ENCODE data around the gene DDX49. TPM values are rescaled to one million over a fixed set of nuclear protein-coding genes. Genes with fewer than 3 reads are reported as not detected.

DDX49 gene
- polyA plus RNA-seq, 2 donors, result 39.4 to 52.4 TPM

GRCh38 chr19:18879579-18880373, 39.7 kb upstream of the DDX49 start:
- Histone ChIP-seq H3K4me3 (ENCODE audit: low read depth in 1 of 2, low read length in 2 of 2) (no peak overlapping the region), H3K27ac (ENCODE audit: low read depth in 2 of 2, low read length in 1 of 2) (no peak overlapping the region), H3K27me3 (ENCODE audit: control insufficient read depth in 1 of 2, insufficient read depth in 2 of 2, low read length in 2 of 2) (no peaks in the 10 kb centered on the region), H3K4me1 (ENCODE audit: control insufficient read depth in 2 of 2, insufficient read depth in 2 of 2, low read length in 1 of 2) (no peaks in the 10 kb centered on the region), H3K36me3 (ENCODE audit: control insufficient read depth in 2 of 2, insufficient read depth in 2 of 2, low read length in 1 of 2) (no peaks in the 10 kb centered on the region), H3K9me3 (ENCODE audit: control insufficient read depth in 2 of 2, insufficient read depth in 1 of 2, low read depth in 1 of 2, low read length in 1 of 2) (no peaks in the 10 kb centered on the region)
- 66 to 74% methylated on average over 13 of the region's 13 CpGs for WGBS, 2 donors

GRCh38 chr19:18881491-18881890, 38.0 kb upstream of the DDX49 start:
- WGBS, 2 donors, result 88 to 90% methylated on average over 7 of the region's 7 CpGs
- H3K4me3 ChIP-seq (ENCODE audit: low read depth in 1 of 2, low read length in 2 of 2), result no peak overlapping the region
- H3K9me3 ChIP-seq (ENCODE audit: control insufficient read depth in 2 of 2, insufficient read depth in 1 of 2, low read depth in 1 of 2, low read length in 1 of 2), result no peaks in the 10 kb centered on the region

GRCh38 chr19:18883526-18884304, 35.8 kb upstream of the DDX49 start:
- Histone ChIP-seq H3K9me3 (ENCODE audit: control insufficient read depth in 2 of 2, insufficient read depth in 1 of 2, low read depth in 1 of 2, low read length in 1 of 2) (no peaks in the 10 kb centered on the region), H3K4me1 (ENCODE audit: control insufficient read depth in 2 of 2, insufficient read depth in 2 of 2, low read length in 1 of 2) (no peaks in the 10 kb centered on the region), H3K27me3 (ENCODE audit: control insufficient read depth in 1 of 2, insufficient read depth in 2 of 2, low read length in 2 of 2) (no peaks in the 10 kb centered on the region), H3K36me3 (ENCODE audit: control insufficient read depth in 2 of 2, insufficient read depth in 2 of 2, low read length in 1 of 2) (no peaks in the 10 kb centered on the region), H3K27ac (ENCODE audit: low read depth in 2 of 2, low read length in 1 of 2) (no peak overlapping the region), H3K4me3 (ENCODE audit: low read depth in 1 of 2, low read length in 2 of 2) (no peak overlapping the region)
- 77 to 82% methylated on average over 29 to 30 of the region's 30 CpGs for WGBS, 2 donors

More at GRCh38 chr19:18881491-18881890, 38.0 kb upstream of the DDX49 start:
- Histone ChIP-seq H3K36me3 (ENCODE audit: control insufficient read depth in 2 of 2, insufficient read depth in 2 of 2, low read length in 1 of 2) (no peaks in the 10 kb centered on the region), H3K27ac (ENCODE audit: low read depth in 2 of 2, low read length in 1 of 2) (no peak overlapping the region), H3K4me1 (ENCODE audit: control insufficient read depth in 2 of 2, insufficient read depth in 2 of 2, low read length in 1 of 2) (no peaks in the 10 kb centered on the region), H3K27me3 (ENCODE audit: control insufficient read depth in 1 of 2, insufficient read depth in 2 of 2, low read length in 2 of 2) (no peaks in the 10 kb centered on the region)

GRCh38 chr19:18886972-18887371, 32.5 kb upstream of the DDX49 start:
- 92 to 93% methylated on average over 4 of the region's 4 CpGs for WGBS, 2 donors
- no peaks in the 10 kb centered on the region for H3K4me1 ChIP-seq (ENCODE audit: control insufficient read depth in 2 of 2, insufficient read depth in 2 of 2, low read length in 1 of 2)
- H3K36me3 ChIP-seq (ENCODE audit: control insufficient read depth in 2 of 2, insufficient read depth in 2 of 2, low read length in 1 of 2), result no peaks in the 10 kb centered on the region
- H3K27ac ChIP-seq (ENCODE audit: low read depth in 2 of 2, low read length in 1 of 2), result no peak overlapping the region
- no peaks in the 10 kb centered on the region for H3K9me3 ChIP-seq (ENCODE audit: control insufficient read depth in 2 of 2, insufficient read depth in 1 of 2, low read depth in 1 of 2, low read length in 1 of 2)
- H3K27me3 ChIP-seq (ENCODE audit: control insufficient read depth in 1 of 2, insufficient read depth in 2 of 2, low read length in 2 of 2), result no peaks in the 10 kb centered on the region
- H3K4me3 ChIP-seq (ENCODE audit: low read depth in 1 of 2, low read length in 2 of 2), result no peak overlapping the region

- no peaks in the 10 kb centered on the region for H3K9me3 ChIP-seq (ENCODE audit: control insufficient read depth in 2 of 2, insufficient read depth in 1 of 2, low read depth in 1 of 2, low read length in 1 of 2)
- 75 to 81% methylated on average over 10 of the region's 10 CpGs for WGBS, 2 donors
- no peak overlapping the region for H3K27ac ChIP-seq (ENCODE audit: low read depth in 2 of 2, low read length in 1 of 2)
- no peaks in the 10 kb centered on the region for H3K36me3 ChIP-seq (ENCODE audit: control insufficient read depth in 2 of 2, insufficient read depth in 2 of 2, low read length in 1 of 2)
- H3K27me3 ChIP-seq (ENCODE audit: control insufficient read depth in 1 of 2, insufficient read depth in 2 of 2, low read length in 2 of 2), result peaks cover 0 to 3% of the 10 kb centered on the region in 2 donors
- H3K4me3 ChIP-seq (ENCODE audit: low read depth in 1 of 2, low read length in 2 of 2), result no peak overlapping the region
- peaks cover 0 to 2% of the 10 kb centered on the region in 2 donors for H3K4me1 ChIP-seq (ENCODE audit: control insufficient read depth in 2 of 2, insufficient read depth in 2 of 2, low read length in 1 of 2)
Observed at GRCh38 chr19:18889949-18890745, 29.4 kb upstream of the DDX49 start.

GRCh38 chr19:18893587-18894253, 25.8 kb upstream of the DDX49 start:
- Histone ChIP-seq H3K36me3 (ENCODE audit: control insufficient read depth in 2 of 2, insufficient read depth in 2 of 2, low read length in 1 of 2) (peaks cover 0 to under 1% of the 10 kb centered on the region in 2 donors), H3K27me3 (ENCODE audit: control insufficient read depth in 1 of 2, insufficient read depth in 2 of 2, low read length in 2 of 2) (peaks cover 0 to 9% of the 10 kb centered on the region in 2 donors), H3K4me3 (ENCODE audit: low read depth in 1 of 2, low read length in 2 of 2) (no peak overlapping the region), H3K4me1 (ENCODE audit: control insufficient read depth in 2 of 2, insufficient read depth in 2 of 2, low read length in 1 of 2) (peaks cover 0 to 5% of the 10 kb centered on the region in 2 donors), H3K9me3 (ENCODE audit: control insufficient read depth in 2 of 2, insufficient read depth in 1 of 2, low read depth in 1 of 2, low read length in 1 of 2) (no peaks in the 10 kb centered on the region), H3K27ac (ENCODE audit: low read depth in 2 of 2, low read length in 1 of 2) (no peak overlapping the region)
- 40 to 49% methylated on average over 14 to 18 of the region's 18 CpGs for WGBS, 2 donors

GRCh38 chr19:18894254-18895037, 25.1 kb upstream of the DDX49 start:
- peaks cover 0 to 5% of the 10 kb centered on the region in 2 donors for H3K4me1 ChIP-seq (ENCODE audit: control insufficient read depth in 2 of 2, insufficient read depth in 2 of 2, low read length in 1 of 2)
- H3K9me3 ChIP-seq (ENCODE audit: control insufficient read depth in 2 of 2, insufficient read depth in 1 of 2, low read depth in 1 of 2, low read length in 1 of 2), result no peaks in the 10 kb centered on the region
- 7 to 8% methylated on average over 28 of the region's 28 CpGs for WGBS, 2 donors
- peaks cover 0 to 9% of the 10 kb centered on the region in 2 donors for H3K27me3 ChIP-seq (ENCODE audit: control insufficient read depth in 1 of 2, insufficient read depth in 2 of 2, low read length in 2 of 2)
- H3K27ac ChIP-seq (ENCODE audit: low read depth in 2 of 2, low read length in 1 of 2), result no peak overlapping the region
- peaks cover 0 to 8% of the 10 kb centered on the region in 2 donors for H3K36me3 ChIP-seq (ENCODE audit: control insufficient read depth in 2 of 2, insufficient read depth in 2 of 2, low read length in 1 of 2)
- H3K4me3 ChIP-seq (ENCODE audit: low read depth in 1 of 2, low read length in 2 of 2), result no peak overlapping the region

- 2% methylated on average over 50 to 72 of the region's 72 CpGs for WGBS, 2 donors
- peaks cover 0 to 9% of the 10 kb centered on the region in 2 donors for H3K27me3 ChIP-seq (ENCODE audit: control insufficient read depth in 1 of 2, insufficient read depth in 2 of 2, low read length in 2 of 2)
Observed at GRCh38 chr19:18895038-18895823, 24.3 kb upstream of the DDX49 start.

More at GRCh38 chr19:18895038-18895823, 24.3 kb upstream of the DDX49 start:
- Histone ChIP-seq H3K36me3 (ENCODE audit: control insufficient read depth in 2 of 2, insufficient read depth in 2 of 2, low read length in 1 of 2) (peaks cover 0 to 14% of the 10 kb centered on the region in 2 donors), H3K4me1 (ENCODE audit: control insufficient read depth in 2 of 2, insufficient read depth in 2 of 2, low read length in 1 of 2) (peaks cover 0 to 5% of the 10 kb centered on the region in 2 donors), H3K27ac (ENCODE audit: low read depth in 2 of 2, low read length in 1 of 2) (no peak overlapping the region), H3K4me3 (ENCODE audit: low read depth in 1 of 2, low read length in 2 of 2) (peak overlapping the region; percentile 30 to 46), H3K9me3 (ENCODE audit: control insufficient read depth in 2 of 2, insufficient read depth in 1 of 2, low read depth in 1 of 2, low read length in 1 of 2) (no peaks in the 10 kb centered on the region)
